Activated naive CD8-positive, alpha-beta T cell treated with anti-CD3 and anti-CD28 coated beads, Interleukin-2, amount 10 ng/mL, durations not matched to agents 7 days and 5 days (primary cell): Measurements from ENCODE around the gene ADD2. TPM values are rescaled to one million over a fixed set of nuclear protein-coding genes. Genes with fewer than 3 reads are reported as not detected.

ENCODE experiments used
- ATAC-seq: fragments of 150-1000 bp; cut with Tn5 transposase; one replicate; pipeline ENCODE4 v1.10.0; 2021; ENCODE audit warnings: low read depth, moderate library complexity
- POLR2A ChIA-PET: fragments of 350-600 bp; sonication (Branson Sonifier 250); formaldehyde crosslinking; loops from one replicate; lab custom pipeline; 2021; ENCODE audit warnings: antibody characterized with exemption; lab: Charles Lee
- DNase-seq: peaks from one replicate; pipeline ENCODE4 v3.0.0; 2021
- H3K27ac Mint-ChIP-seq: one replicate; pipeline ENCODE4 v1.8.0; 2022; ENCODE audit warnings: mild to moderate bottlenecking, mixed read lengths
- H3K27me3 Mint-ChIP-seq: one replicate; pipeline ENCODE4 v1.8.0; 2022; ENCODE audit warnings: mild to moderate bottlenecking, moderate library complexity, mixed read lengths
- H3K36me3 Mint-ChIP-seq: one replicate; pipeline ENCODE4 v1.8.0; 2021; ENCODE audit warnings: mild to moderate bottlenecking, mixed read lengths
- H3K4me1 Mint-ChIP-seq: one replicate; pipeline ENCODE4 v1.8.0; 2021; ENCODE audit warnings: mixed read lengths
- H3K4me3 Mint-ChIP-seq: one replicate; pipeline ENCODE4 v1.8.0; 2022; ENCODE audit warnings: mild to moderate bottlenecking, moderate library complexity, mixed read lengths
- H3K9me3 Mint-ChIP-seq: one replicate; pipeline ENCODE4 v1.8.0; 2021; ENCODE audit warnings: mixed read lengths
- total RNA-seq, 2 experiments: library from RNA; stranded (reverse); gene quantifications; one replicate each; pipeline ENCODE4 v1.2.3, GENCODE V29; 2021

Gene ADD2
- total RNA-seq, 2 experiments from 2014 or later: 20.9 to 25.7 TPM

- no peak for ATAC-seq
- Mint-ChIP-seq H3K4me3 (no peak overlapping the region), H3K27me3 (no peaks in the 10 kb centered on the region), H3K4me1 (peaks cover 1% of the 10 kb centered on the region), H3K9me3 (no peaks in the 10 kb centered on the region), H3K36me3 (no peaks in the 10 kb centered on the region), H3K27ac (no peak overlapping the region)
- POLR2A ChIA-PET: no interaction called here
- DNase-seq: no peak
These were observed 80.6 kb downstream of the ADD2 start for GRCh38 chr2:70687461-70687795.

GRCh38 chr2:70686577-70687460, 81.2 kb downstream of the ADD2 start:
- DNase-seq: peak; percentile 36
- POLR2A ChIA-PET: no interaction called here
- peaks cover 1% of the 10 kb centered on the region for H3K4me1 Mint-ChIP-seq
- H3K9me3 Mint-ChIP-seq: no peaks in the 10 kb centered on the region
- no peaks in the 10 kb centered on the region for H3K36me3 Mint-ChIP-seq
- peak; percentile 58 for ATAC-seq
- H3K27ac Mint-ChIP-seq: no peak overlapping the region
- no peaks in the 10 kb centered on the region for H3K27me3 Mint-ChIP-seq
- H3K4me3 Mint-ChIP-seq: no peak overlapping the region

- Mint-ChIP-seq H3K36me3 (no peaks in the 10 kb centered on the region), H3K4me3 (no peak overlapping the region), H3K9me3 (no peaks in the 10 kb centered on the region), H3K27ac (no peak overlapping the region), H3K4me1 (peaks cover 1% of the 10 kb centered on the region), H3K27me3 (no peaks in the 10 kb centered on the region)
- POLR2A ChIA-PET: no interaction called here
- no peak for DNase-seq
- ATAC-seq: no peak
These were observed 82.2 kb downstream of the ADD2 start for GRCh38 chr2:70685771-70686171.

GRCh38 chr2:70684846-70685622, 83.0 kb downstream of the ADD2 start:
- DNase-seq: no peak
- H3K36me3 Mint-ChIP-seq: no peaks in the 10 kb centered on the region
- H3K4me3 Mint-ChIP-seq: no peak overlapping the region
- no peaks in the 10 kb centered on the region for H3K27me3 Mint-ChIP-seq
- POLR2A ChIA-PET: no interaction called here
- H3K27ac Mint-ChIP-seq: no peak overlapping the region
- no peak for ATAC-seq
- no peaks in the 10 kb centered on the region for H3K9me3 Mint-ChIP-seq
- H3K4me1 Mint-ChIP-seq: peaks cover 1% of the 10 kb centered on the region

GRCh38 chr2:70683455-70683854, 84.5 kb downstream of the ADD2 start:
- ATAC-seq: no peak
- Mint-ChIP-seq H3K36me3 (no peaks in the 10 kb centered on the region), H3K27ac (no peak overlapping the region), H3K4me3 (no peak overlapping the region), H3K27me3 (no peaks in the 10 kb centered on the region), H3K4me1 (peaks cover 1% of the 10 kb centered on the region), H3K9me3 (no peaks in the 10 kb centered on the region)
- DNase-seq: no peak
- POLR2A ChIA-PET: no interaction called here

- ATAC-seq (no peak), DNase-seq (no peak)
- POLR2A ChIA-PET: no interaction called here
- H3K27ac Mint-ChIP-seq: no peak overlapping the region
- no peaks in the 10 kb centered on the region for H3K9me3 Mint-ChIP-seq
- no peaks in the 10 kb centered on the region for H3K27me3 Mint-ChIP-seq
- no peaks in the 10 kb centered on the region for H3K36me3 Mint-ChIP-seq
- H3K4me1 Mint-ChIP-seq: peaks cover 1% of the 10 kb centered on the region
- H3K4me3 Mint-ChIP-seq: no peak overlapping the region
These were observed 87.3 kb downstream of the ADD2 start for GRCh38 chr2:70680735-70681134.

- peaks cover 4% of the 10 kb centered on the region for H3K4me1 Mint-ChIP-seq
- H3K9me3 Mint-ChIP-seq: no peaks in the 10 kb centered on the region
- no peak for ATAC-seq
- H3K27ac Mint-ChIP-seq: no peak overlapping the region
- no peaks in the 10 kb centered on the region for H3K27me3 Mint-ChIP-seq
- H3K4me3 Mint-ChIP-seq: no peak overlapping the region
- POLR2A ChIA-PET: no interaction called here
- H3K36me3 Mint-ChIP-seq: no peaks in the 10 kb centered on the region
- no peak for DNase-seq
These were observed 88.7 kb downstream of the ADD2 start for GRCh38 chr2:70679259-70679658.

GRCh38 chr2:70678576-70679143, 89.3 kb downstream of the ADD2 start:
- no peak for DNase-seq
- Mint-ChIP-seq H3K9me3 (no peaks in the 10 kb centered on the region), H3K4me1 (peaks cover 3% of the 10 kb centered on the region), H3K4me3 (no peak overlapping the region), H3K36me3 (no peaks in the 10 kb centered on the region), H3K27me3 (no peaks in the 10 kb centered on the region), H3K27ac (no peak overlapping the region)
- ATAC-seq: no peak
- POLR2A ChIA-PET: no interaction called here

GRCh38 chr2:70676301-70677035, 91.5 kb downstream of the ADD2 start:
- no peaks in the 10 kb centered on the region for H3K27me3 Mint-ChIP-seq

GRCh38 chr2:70675862-70676261, 92.1 kb downstream of the ADD2 start:
- H3K27me3 Mint-ChIP-seq: no peaks in the 10 kb centered on the region

More at GRCh38 chr2:70676301-70677035, 91.5 kb downstream of the ADD2 start:
- ATAC-seq (no peak), DNase-seq (no peak)
- H3K4me3 Mint-ChIP-seq: no peak overlapping the region
- H3K4me1 Mint-ChIP-seq: peaks cover 3% of the 10 kb centered on the region
- no peaks in the 10 kb centered on the region for H3K9me3 Mint-ChIP-seq
- POLR2A ChIA-PET: no interaction called here
- H3K36me3 Mint-ChIP-seq: no peaks in the 10 kb centered on the region
- H3K27ac Mint-ChIP-seq: no peak overlapping the region

GRCh38 chr2:70674636-70675430, 93.2 kb downstream of the ADD2 start:
- Mint-ChIP-seq H3K9me3 (no peaks in the 10 kb centered on the region), H3K4me1 (peaks cover 3% of the 10 kb centered on the region), H3K27ac (no peak overlapping the region), H3K4me3 (no peak overlapping the region), H3K36me3 (peaks cover 2% of the 10 kb centered on the region), H3K27me3 (no peaks in the 10 kb centered on the region)
- DNase-seq (no peak), ATAC-seq (no peak)
- POLR2A ChIA-PET: no interaction called here

More at GRCh38 chr2:70675862-70676261, 92.1 kb downstream of the ADD2 start:
- peaks cover 3% of the 10 kb centered on the region for H3K4me1 Mint-ChIP-seq
- H3K27ac Mint-ChIP-seq: no peak overlapping the region
- H3K9me3 Mint-ChIP-seq: no peaks in the 10 kb centered on the region
- DNase-seq (no peak), ATAC-seq (no peak)
- H3K4me3 Mint-ChIP-seq: no peak overlapping the region
- POLR2A ChIA-PET: no interaction called here
- H3K36me3 Mint-ChIP-seq: no peaks in the 10 kb centered on the region

GRCh38 chr2:70673041-70673647, 94.9 kb downstream of the ADD2 start:
- POLR2A ChIA-PET: no interaction called here
- Mint-ChIP-seq H3K4me1 (peaks cover 3% of the 10 kb centered on the region), H3K9me3 (no peaks in the 10 kb centered on the region), H3K27me3 (no peaks in the 10 kb centered on the region), H3K4me3 (no peak overlapping the region), H3K36me3 (peaks cover 4% of the 10 kb centered on the region), H3K27ac (no peak overlapping the region)
- no peak for DNase-seq
- ATAC-seq: no peak
